Karpas-422 (cell line): Measurements from ENCODE around the gene PARVG. TPM values are rescaled to one million over a fixed set of nuclear protein-coding genes. Genes with fewer than 3 reads are reported as not detected.

Source experiments
- DNase-seq: peaks from one replicate; pipeline ENCODE4 v3.0.0-alpha.2; 2015
- H2AFZ ChIP-seq: fragments of 200-600 bp; sonication (generic); 2 replicates; pipeline ENCODE4 v1.6.1; 2014; ENCODE audit warnings: antibody characterized with exemption, low read length, mixed read lengths
- H3K27ac ChIP-seq: fragments of 200-600 bp; sonication (generic); 2 replicates; pipeline ENCODE4 v1.5.1; 2014; ENCODE audit warnings: mild to moderate bottlenecking, low read length, moderate library complexity
- H3K27me3 ChIP-seq: fragments of 200-600 bp; sonication (generic); 2 replicates; pipeline ENCODE4 v1.6.1; 2014; ENCODE audit warnings: low read length, mixed read lengths
- H3K36me3 ChIP-seq: fragments of 200-600 bp; sonication (generic); 2 replicates; pipeline ENCODE4 v1.6.1; 2014; ENCODE audit warnings: low read length, mixed read lengths; ENCODE audit not compliant: insufficient read depth
- H3K4me1 ChIP-seq: fragments of 200-600 bp; sonication (generic); 2 replicates; pipeline ENCODE4 v1.6.1; 2014; ENCODE audit warnings: mild to moderate bottlenecking, low read length, mixed read lengths
- H3K4me2 ChIP-seq: fragments of 200-600 bp; sonication (generic); 2 replicates; pipeline ENCODE4 v1.6.1; 2014; ENCODE audit warnings: low read length, low read depth, mild to moderate bottlenecking; ENCODE audit not compliant: poor library complexity, severe bottlenecking
- H3K4me3 ChIP-seq: fragments of 200-600 bp; sonication (generic); 2 replicates; pipeline ENCODE4 v1.5.1; 2014; ENCODE audit warnings: mild to moderate bottlenecking, antibody characterized with exemption, low read length, mixed read lengths
- H3K79me2 ChIP-seq: fragments of 200-600 bp; sonication (generic); 2 replicates; pipeline ENCODE4 v1.6.1; 2014; ENCODE audit warnings: mild to moderate bottlenecking, low read length, mixed read lengths
- H3K9ac ChIP-seq: fragments of 200-600 bp; sonication (generic); 2 replicates; pipeline ENCODE4 v1.6.0; 2014; ENCODE audit warnings: low read length
- H3K9me2 ChIP-seq: fragments of 200-600 bp; sonication (generic), shearing (Covaris generic); replicated peaks from 2 replicates; pipeline ENCODE4 v1.6.0; 2014; ENCODE audit warnings: mild to moderate bottlenecking, low read length, moderate library complexity; ENCODE audit not compliant: insufficient read depth
- H3K9me3 ChIP-seq: fragments of 300-700, 200-600 bp; sonication (generic); 2 replicates; pipeline ENCODE4 v1.6.1; 2014; ENCODE audit warnings: low read length, mixed read lengths
- H4K20me1 ChIP-seq: fragments of 200-600 bp; sonication (generic); 2 replicates; pipeline ENCODE4 v1.6.1; 2014; ENCODE audit warnings: mild to moderate bottlenecking, antibody characterized with exemption, low read length, low read depth; ENCODE audit not compliant: insufficient read depth
- total RNA-seq: library from RNA; depleted of rRNA; stranded (reverse); fragments of >200 nt; shearing (Covaris generic); gene quantifications from 2 replicates; pipeline ENCODE4 v1.2.3, GENCODE V29; 2014; ENCODE audit warnings: low replicate concordance

The PARVG gene
- total RNA-seq, 1 experiment from 2014 or later, result 6.3 TPM

DNA sequence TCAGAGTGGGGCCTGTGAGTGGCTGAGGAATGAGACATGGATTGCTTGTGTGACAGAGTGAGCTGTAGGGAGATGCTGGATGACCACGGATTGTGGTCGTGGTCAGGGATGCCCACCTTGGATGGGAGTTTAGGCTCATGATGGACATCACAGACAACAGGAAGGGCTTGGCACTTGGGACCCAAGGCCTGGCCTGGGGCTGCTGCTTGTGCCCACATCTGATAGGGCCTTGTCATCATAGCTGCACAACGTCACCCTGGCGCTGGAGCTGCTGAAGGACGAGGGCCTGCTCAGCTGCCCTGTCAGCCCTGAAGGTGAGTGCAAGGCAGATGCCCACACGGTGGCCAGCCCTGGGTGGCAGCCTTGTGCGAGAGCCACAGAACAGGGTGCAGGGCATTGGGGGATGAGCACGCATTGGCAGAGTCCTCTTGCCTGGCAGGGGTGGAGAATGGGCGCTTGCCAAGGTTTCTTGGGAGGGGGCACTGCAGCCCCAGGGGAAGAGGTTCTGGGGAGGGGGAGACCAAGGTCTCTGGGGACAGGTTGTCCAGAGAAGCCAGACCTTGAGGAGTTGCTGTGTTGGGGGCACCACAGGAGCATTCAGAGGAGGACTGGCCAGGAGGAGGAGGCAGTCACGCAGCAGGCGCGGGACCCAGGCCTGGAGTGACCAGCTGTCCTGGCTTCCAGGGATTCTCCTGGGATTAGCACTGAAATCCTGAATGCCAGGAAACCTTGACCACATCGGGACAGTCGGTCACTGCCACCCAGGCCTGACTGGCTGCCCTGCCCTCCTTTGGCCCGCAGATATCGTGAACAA, 25.0 kb downstream of the PARVG start:
- peaks cover 20% of the 10 kb centered on the region; the same call in 1 of the 2 replicates for H4K20me1 ChIP-seq
- peak overlapping the region; percentile 61 for H3K4me2 ChIP-seq
- no peaks in the 10 kb centered on the region for H3K27me3 ChIP-seq
- H3K9ac ChIP-seq, result peak overlapping the region; percentile 12; the same call in 1 of the 2 replicates
- no peaks in the 10 kb centered on the region for H3K9me3 ChIP-seq
- no peaks in the 10 kb centered on the region for H3K36me3 ChIP-seq
- H3K79me2 ChIP-seq, result no peaks in the 10 kb centered on the region
- H2AFZ ChIP-seq, result no peak overlapping the region
- peaks cover 34% of the 10 kb centered on the region for H3K4me1 ChIP-seq
- H3K27ac ChIP-seq, result peak overlapping the region; percentile 32; the same call in 1 of the 2 replicates
- peak overlapping the region; percentile 33; the same call in 1 of the 2 replicates for H3K4me3 ChIP-seq
- no peaks in the 10 kb centered on the region for H3K9me2 ChIP-seq
- DNase-seq, result no peak

DNA sequence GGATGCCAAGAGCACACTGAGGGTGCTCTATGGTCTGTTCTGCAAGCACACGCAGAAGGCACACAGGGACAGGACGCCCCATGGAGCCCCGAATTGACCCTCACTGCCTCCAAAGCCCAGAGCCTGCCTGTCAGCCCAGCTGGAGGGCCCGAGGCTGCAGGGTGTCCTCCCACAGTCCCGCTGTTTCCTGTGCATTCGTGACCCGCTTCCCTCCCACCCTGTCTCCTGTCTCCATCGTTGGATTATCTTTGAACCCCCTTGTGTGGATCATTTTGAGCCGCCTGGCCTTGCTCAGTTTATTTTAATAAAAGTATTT, 25.6 kb downstream of the PARVG start:
- H2AFZ ChIP-seq, result no peak overlapping the region
- no peak overlapping the region for H3K4me3 ChIP-seq
- H3K4me1 ChIP-seq, result peaks cover 37% of the 10 kb centered on the region
- H3K79me2 ChIP-seq, result no peaks in the 10 kb centered on the region
- H3K9ac ChIP-seq, result no peak overlapping the region
- H3K9me2 ChIP-seq, result no peaks in the 10 kb centered on the region
- peaks cover 17% of the 10 kb centered on the region; the same call in 1 of the 2 replicates for H4K20me1 ChIP-seq
- DNase-seq, result no peak
- no peak overlapping the region for H3K4me2 ChIP-seq
- H3K36me3 ChIP-seq, result no peaks in the 10 kb centered on the region
- no peaks in the 10 kb centered on the region for H3K9me3 ChIP-seq
- no peaks in the 10 kb centered on the region for H3K27me3 ChIP-seq
- no peak overlapping the region for H3K27ac ChIP-seq

DNA sequence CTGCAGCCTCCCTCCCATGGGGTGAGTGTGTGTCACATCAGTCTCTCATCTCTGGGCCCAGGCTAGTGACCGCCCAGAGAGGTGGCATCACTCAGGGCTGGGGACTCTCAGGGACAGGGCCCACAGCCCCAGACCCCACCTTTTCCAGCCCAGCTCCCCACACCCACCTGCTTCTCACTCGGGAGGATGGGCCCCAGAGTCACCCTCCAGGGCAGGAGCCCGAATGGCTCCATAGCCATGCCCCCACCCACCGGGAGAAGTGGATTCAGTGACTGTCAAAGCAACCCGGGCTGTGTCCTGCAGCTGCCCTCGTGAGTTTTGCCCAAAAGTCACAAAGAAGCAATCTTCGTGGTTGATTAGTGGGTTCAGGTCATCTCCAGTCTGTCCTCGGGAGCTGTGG, 26.0 kb downstream of the PARVG start:
- Histone ChIP-seq H3K79me2 (no peaks in the 10 kb centered on the region), H3K36me3 (no peaks in the 10 kb centered on the region)

DNA sequence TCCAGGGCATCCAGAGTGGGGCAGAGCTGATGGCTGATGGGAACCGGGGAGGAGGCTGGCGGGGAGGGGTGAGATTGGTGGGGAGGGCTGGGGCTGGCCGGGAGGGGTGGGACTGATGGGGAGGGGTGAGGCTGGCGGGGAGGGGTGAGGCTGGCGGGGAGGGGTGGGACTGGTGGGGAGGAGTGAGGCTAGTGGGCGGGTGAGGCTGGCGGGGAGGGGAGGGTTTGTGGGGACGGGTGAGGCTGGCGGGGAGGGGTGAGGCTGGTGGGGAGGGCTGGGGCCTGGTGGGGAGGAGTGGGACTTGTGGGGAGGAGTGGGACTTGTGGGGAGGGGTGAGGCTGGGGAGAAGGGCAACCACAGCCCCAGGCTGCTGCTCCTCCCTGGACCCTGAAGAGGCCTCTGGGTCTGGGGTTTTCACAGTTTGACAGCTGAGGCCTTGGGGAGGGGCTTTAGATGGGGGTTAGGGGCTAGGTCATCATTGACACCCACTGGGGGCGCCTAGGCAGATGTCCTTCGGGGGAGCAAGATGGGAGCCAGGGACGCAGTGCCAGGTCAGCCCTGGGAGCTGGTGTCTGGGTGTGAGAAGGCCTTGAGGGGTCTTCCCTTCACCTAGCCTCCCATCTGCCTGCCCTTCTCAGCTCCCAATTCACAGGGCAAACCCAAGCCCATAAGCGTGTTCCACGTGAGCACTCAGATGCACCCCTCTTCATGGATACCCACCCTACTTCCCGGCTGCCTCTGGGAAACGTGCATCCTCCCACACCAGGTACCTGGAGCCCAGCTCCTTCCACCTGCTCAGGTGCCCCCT, 26.7 kb downstream of the PARVG start:
- no peak overlapping the region for H3K4me3 ChIP-seq
- no peaks in the 10 kb centered on the region for H3K79me2 ChIP-seq
- H3K4me1 ChIP-seq, result peaks cover 37% of the 10 kb centered on the region
- no peak overlapping the region for H3K4me2 ChIP-seq
- no peaks in the 10 kb centered on the region for H3K27me3 ChIP-seq
- no peak for DNase-seq
- H3K27ac ChIP-seq, result no peak overlapping the region
- peaks cover 12% of the 10 kb centered on the region; the same call in 1 of the 2 replicates for H4K20me1 ChIP-seq
- no peak overlapping the region for H2AFZ ChIP-seq
- no peaks in the 10 kb centered on the region for H3K9me3 ChIP-seq
- no peaks in the 10 kb centered on the region for H3K36me3 ChIP-seq
- H3K9ac ChIP-seq, result no peak overlapping the region
- no peaks in the 10 kb centered on the region for H3K9me2 ChIP-seq

More for the DNA sequence above, 26.0 kb downstream of the PARVG start:
- H3K27me3 ChIP-seq, result no peaks in the 10 kb centered on the region
- H3K9ac ChIP-seq, result no peak overlapping the region
- H3K4me2 ChIP-seq, result no peak overlapping the region
- DNase-seq, result no peak
- H3K4me3 ChIP-seq, result no peak overlapping the region
- H3K9me3 ChIP-seq, result no peaks in the 10 kb centered on the region
- no peak overlapping the region for H2AFZ ChIP-seq
- H3K4me1 ChIP-seq, result peaks cover 37% of the 10 kb centered on the region
- no peak overlapping the region for H3K27ac ChIP-seq
- peaks cover 13% of the 10 kb centered on the region; the same call in 1 of the 2 replicates for H4K20me1 ChIP-seq
- no peaks in the 10 kb centered on the region for H3K9me2 ChIP-seq

GRCh38 chr22:44207981-44208317, 27.2 kb downstream of the PARVG start:
- Histone ChIP-seq H3K4me3 (no peak overlapping the region), H3K27me3 (no peaks in the 10 kb centered on the region), H3K9me3 (no peaks in the 10 kb centered on the region), H3K27ac (no peak overlapping the region), H3K9ac (no peak overlapping the region), H3K4me1 (peaks cover 37% of the 10 kb centered on the region), H4K20me1 (peaks cover 12% of the 10 kb centered on the region; the same call in 1 of the 2 replicates), H3K36me3 (no peaks in the 10 kb centered on the region), H3K9me2 (no peaks in the 10 kb centered on the region), H3K79me2 (no peaks in the 10 kb centered on the region), H2AFZ (no peak overlapping the region), H3K4me2 (no peak overlapping the region)
- no peak for DNase-seq

- H4K20me1 ChIP-seq, result peaks cover 11% of the 10 kb centered on the region; the same call in 1 of the 2 replicates
- H3K79me2 ChIP-seq, result no peaks in the 10 kb centered on the region
- no peak overlapping the region for H3K9ac ChIP-seq
- H3K36me3 ChIP-seq, result no peaks in the 10 kb centered on the region
- no peaks in the 10 kb centered on the region for H3K9me2 ChIP-seq
- H3K4me1 ChIP-seq, result peaks cover 34% of the 10 kb centered on the region
- H3K27me3 ChIP-seq, result no peaks in the 10 kb centered on the region
- H3K4me2 ChIP-seq, result no peak overlapping the region
- H3K4me3 ChIP-seq, result no peak overlapping the region
- DNase-seq, result no peak
- H3K9me3 ChIP-seq, result no peaks in the 10 kb centered on the region
- no peak overlapping the region for H2AFZ ChIP-seq
- H3K27ac ChIP-seq, result no peak overlapping the region
Observed at GRCh38 chr22:44209343-44209742, 28.6 kb downstream of the PARVG start.

- no peak overlapping the region for H3K4me3 ChIP-seq
- H3K9me3 ChIP-seq, result no peaks in the 10 kb centered on the region
- no peaks in the 10 kb centered on the region for H3K79me2 ChIP-seq
- H3K9ac ChIP-seq, result no peak overlapping the region
- no peak overlapping the region for H2AFZ ChIP-seq
- H4K20me1 ChIP-seq, result peaks cover under 1% of the 10 kb centered on the region; the same call in 1 of the 2 replicates
- H3K36me3 ChIP-seq, result no peaks in the 10 kb centered on the region
- no peaks in the 10 kb centered on the region for H3K27me3 ChIP-seq
- peaks cover 20% of the 10 kb centered on the region for H3K4me1 ChIP-seq
- H3K4me2 ChIP-seq, result no peak overlapping the region
- no peak overlapping the region for H3K27ac ChIP-seq
- no peaks in the 10 kb centered on the region for H3K9me2 ChIP-seq
- no peak for DNase-seq
Observed at GRCh38 chr22:44210722-44211121, 30.0 kb downstream of the PARVG start.

GRCh38 chr22:44211256-44211945, 30.7 kb downstream of the PARVG start:
- no peak overlapping the region for H3K9ac ChIP-seq
- no peaks in the 10 kb centered on the region for H3K27me3 ChIP-seq
- no peaks in the 10 kb centered on the region for H3K79me2 ChIP-seq
- H3K4me1 ChIP-seq, result peaks cover 16% of the 10 kb centered on the region
- no peak overlapping the region for H3K4me3 ChIP-seq
- H3K9me3 ChIP-seq, result no peaks in the 10 kb centered on the region
- no peaks in the 10 kb centered on the region for H4K20me1 ChIP-seq
- H2AFZ ChIP-seq, result no peak overlapping the region
- H3K27ac ChIP-seq, result no peak overlapping the region
- no peaks in the 10 kb centered on the region for H3K9me2 ChIP-seq
- no peaks in the 10 kb centered on the region for H3K36me3 ChIP-seq
- H3K4me2 ChIP-seq, result no peak overlapping the region
- DNase-seq, result no peak
